HG03520 (cell line): ENCODE results near the gene LRRC46.

Experiments
- ATAC-seq: cut with Tn5 transposase; IDR thresholded peaks from one replicate; pipeline ENCODE4 v1.9.1; 2021; ENCODE audit warnings: mild to moderate bottlenecking, moderate library complexity; ENCODE audit not compliant: unreplicated experiment

The LRRC46 gene

GRCh38 chr17:47831003-47831933 lies at the start of gene LRRC46, which contains the start of gene MRPL10:
TSS of gene LRRC46 (plus strand) at chr17:47831670. CDS start at chr17:47831990, 320 bp downstream.
TSS of gene MRPL10 (minus strand) at chr17:47831541. CDS start at chr17:47831511, 30 bp downstream.
- peak; percentile 82 for ATAC-seq

- no peak for ATAC-seq
Measured at GRCh38 chr17:47785538-47786123, 45.8 kb upstream of the LRRC46 start.

GRCh38 chr17:47789611-47790561 lies 41.6 kb upstream of the LRRC46 start:
- no peak for ATAC-seq

- ATAC-seq: no peak
Measured at GRCh38 chr17:47791025-47791424, 40.4 kb upstream of the LRRC46 start.

- no peak for ATAC-seq
Measured at GRCh38 chr17:47792457-47792856, 39.0 kb upstream of the LRRC46 start.

GRCh38 chr17:47792979-47793378 lies 38.5 kb upstream of the LRRC46 start:
- ATAC-seq: no peak

- no peak for ATAC-seq
Measured at GRCh38 chr17:47797797-47798196, 33.7 kb upstream of the LRRC46 start.

- ATAC-seq: no peak
Measured at GRCh38 chr17:47800686-47801085, 30.8 kb upstream of the LRRC46 start.

GRCh38 chr17:47801176-47801765 lies 30.2 kb upstream of the LRRC46 start:
- no peak for ATAC-seq

GRCh38 chr17:47801906-47802305 lies 29.6 kb upstream of the LRRC46 start:
- no peak for ATAC-seq

GRCh38 chr17:47802341-47803022 lies 29.0 kb upstream of the LRRC46 start:
- no peak for ATAC-seq

- no peak for ATAC-seq
Measured at GRCh38 chr17:47803201-47803600, 28.3 kb upstream of the LRRC46 start.

- ATAC-seq: no peak
Measured at GRCh38 chr17:47803751-47804150, 27.7 kb upstream of the LRRC46 start.

- ATAC-seq: no peak
Measured at GRCh38 chr17:47804461-47804860, 27.0 kb upstream of the LRRC46 start.

GRCh38 chr17:47806026-47806912 lies 25.2 kb upstream of the LRRC46 start:
- ATAC-seq: no peak

GRCh38 chr17:47806913-47807255 lies 24.6 kb upstream of the LRRC46 start:
- no peak for ATAC-seq

- ATAC-seq: no peak
Measured at GRCh38 chr17:47807421-47807820, 24.0 kb upstream of the LRRC46 start.

GRCh38 chr17:47808036-47808829 lies 23.2 kb upstream of the LRRC46 start:
- ATAC-seq: no peak
